GM12878 (cell line): ENCODE measurements around the gene CKLF. TPM values are rescaled to one million over a fixed set of nuclear protein-coding genes. Genes with fewer than 3 reads are reported as not detected.
A peak's percentile ranks its signal among the peaks of the same experiment; 100 is the strongest.

Source experiments
- BHLHE40 ChIP-seq, 2 experiments: fragments of 450-650 bp in 1 of 2; IDR thresholded peaks; 2 replicates each; pipeline ENCODE4 v1.6.1; 2011 to 2017; ENCODE audit warnings: low read depth in 2 of 2, borderline replicate concordance in 1 of 2, improper control_type of control experiment in 1 of 2, low read length in 1 of 2, mild to moderate bottlenecking in 1 of 2
- CBFB ChIP-seq: IDR thresholded peaks from 2 replicates; pipeline ENCODE4 v1.6.1; 2016; ENCODE audit warnings: antibody characterized with exemption, low read depth
- CBX3 ChIP-seq: fragments of 200-600 bp; sonication (generic); IDR thresholded peaks from 2 replicates; pipeline ENCODE4 v1.6.1; 2016; ENCODE audit warnings: low read depth, borderline replicate concordance
- CBX5 ChIP-seq: sonication (generic); IDR thresholded peaks from 2 replicates; pipeline ENCODE4 v1.6.1; 2016; ENCODE audit warnings: low read depth, moderate library complexity, mild to moderate bottlenecking, inconsistent platforms
- CREB1 ChIP-seq: IDR thresholded peaks from 2 replicates; pipeline ENCODE4 v1.6.1; 2012; ENCODE audit warnings: low read depth, mild to moderate bottlenecking, inconsistent platforms
- E4F1 ChIP-seq: fragments of 450-650 bp; IDR thresholded peaks from 2 replicates; pipeline ENCODE4 v1.6.1; 2018; ENCODE audit warnings: borderline replicate concordance, mild to moderate bottlenecking; ENCODE audit not compliant: partially characterized antibody
- EGR1 ChIP-seq, 2 experiments: IDR thresholded peaks; 1 replicate in 1 of 2; 2 replicates in 1 of 2; pipeline ENCODE4 v1.6.1; 2011 to 2012; ENCODE audit warnings: low read depth in 2 of 2, low read length in 2 of 2, borderline replicate concordance in 1 of 2, mild to moderate bottlenecking in 1 of 2, moderate library complexity in 1 of 2
- IRF5 ChIP-seq: fragments of 450-650 bp; IDR thresholded peaks from 2 replicates; pipeline ENCODE4 v1.6.1; 2017; ENCODE audit warnings: borderline replicate concordance
- NR2C2 ChIP-seq: IDR thresholded peaks from 2 replicates; pipeline ENCODE4 v1.6.1; 2011; ENCODE audit warnings: borderline replicate concordance, low read depth; ENCODE audit not compliant: control insufficient read depth, insufficient read length
- NR2F1 ChIP-seq: fragments of 450-650 bp; conservative IDR thresholded peaks from 2 replicates; pipeline ENCODE4 v1.6.1; 2017; ENCODE audit warnings: mild to moderate bottlenecking
- PKNOX1 ChIP-seq: fragments of 450-650 bp; IDR thresholded peaks from 2 replicates; pipeline ENCODE4 v1.6.1; 2016; ENCODE audit warnings: mild to moderate bottlenecking
- POLR2AphosphoS2 ChIP-seq: IDR thresholded peaks from 2 replicates; pipeline ENCODE4 v1.6.1; 2011; ENCODE audit warnings: low read depth, mild to moderate bottlenecking, low read length, improper control_type of control experiment, moderate library complexity
- PRDM15 ChIP-seq: fragments of 450-650 bp; formaldehyde crosslinking; IDR thresholded peaks from 2 replicates; pipeline ENCODE4 v1.4.0; 2020; ENCODE audit warnings: mild to moderate bottlenecking, moderate library complexity
- RFX5 ChIP-seq: IDR thresholded peaks from 2 replicates; pipeline ENCODE4 v1.6.1; 2011; ENCODE audit warnings: low read depth, low read length, improper control_type of control experiment
- SIN3A ChIP-seq: IDR thresholded peaks from 2 replicates; pipeline ENCODE4 v1.6.1; 2012; ENCODE audit warnings: low read depth, low read length, improper control_type of control experiment
- SP1 ChIP-seq: IDR thresholded peaks from one replicate; pipeline ENCODE4 v1.6.1; 2011; ENCODE audit warnings: low read depth, low read length
- ZBTB33 ChIP-seq: fragments of 450-650 bp; IDR thresholded peaks from 2 replicates; pipeline ENCODE4 v1.6.1; 2017; ENCODE audit warnings: mild to moderate bottlenecking
- ZNF217 ChIP-seq: fragments of 450-650 bp; IDR thresholded peaks from 2 replicates; pipeline ENCODE4 v1.6.1; 2017; ENCODE audit warnings: antibody characterized with exemption, mild to moderate bottlenecking
- polyA plus RNA-seq, 11 experiments: library from polyadenylated mRNA; depleted of rRNA in 4 of 11; unstranded in 6 of 11; stranded (reverse) in 5 of 11; fragments of >200 nt; fragmentation: Nextera tagmentation in 4 of 11; fragmentation: Illumina TruSeq in 1 of 11; extraction: Ambion mirVana in 4 of 11; extraction: Trizol in 1 of 11; gene quantifications; 1 replicate in 1 of 11; 2 replicates in 10 of 11; pipeline versions ENCODE4 v1.2.1 to v1.2.3, GENCODE V29; 2011 to 2016; ENCODE audit warnings: inconsistent platforms in 2 of 11, missing spikeins in 2 of 11, low read depth in 1 of 11
- total RNA-seq, 4 experiments: library from RNA; depleted of rRNA in 3 of 4; stranded (reverse); fragments of >200 nt in 3 of 4; fragmentation: Illumina TruSeq in 1 of 4; extraction: Trizol in 1 of 4; gene quantifications; 2 replicates each; pipeline versions ENCODE4 v1.2.1 to v1.2.3, GENCODE V29; 2013 to 2021

The CKLF gene
- total and polyA plus RNA-seq, 10 of the 15 experiments (the other 5 are each of a cell fraction or from before 2014, with no cell fraction given): 40.8 to 193 (median 109) TPM

GRCh38 chr16:66552286-66553177, at the start of gene CKLF (continued):
- TF ChIP-seq PKNOX1 (0 out of 2 replicates have a peak, but pooled peaks have one; percentile 15), ZNF217 (0 out of 2 replicates have a peak, but pooled peaks have one; percentile 47), NR2C2 (no peak), CBFB (no peak), SIN3A (no peak), CREB1 (no peak), POLR2AphosphoS2 (peak; percentile 86; the same call in 1 of the 2 replicates), CBX3 (no peak), CBX5 (no peak), SP1 (no peak), ZBTB33 (no peak), RFX5 (no peak), NR2F1 (no peak), BHLHE40 (IDR thresholded peaks at IDR 0.05; ENCODE audit: borderline replicate concordance in 1 of 2, low read depth in 2 of 2, low read length in 1 of 2) (peak in 1 of 2 experiments; percentile 47; a peak in 2 of 4 replicates), PRDM15 (CRISPR knock-in tag) (no peak), E4F1 (no peak), EGR1 (IDR thresholded peaks at IDR 0.05; ENCODE audit: borderline replicate concordance in 1 of 2, low read depth in 2 of 2, low read length in 2 of 2) (no peak), IRF5 (no peak)
